GM12801 (cell line): ENCODE results near the gene PDZRN4.

Experiments used
- CTCF ChIP-seq: IDR thresholded peaks from one replicate; pipeline ENCODE4 v1.5.1; 2011; ENCODE audit warnings: control low read depth; ENCODE audit not compliant: insufficient read length; ENCODE audit errors: extremely low read depth

Gene PDZRN4

GRCh38 chr12:41289501-41289900 lies 101.4 kb downstream of the PDZRN4 start:
- TF ChIP-seq CTCF: no peak

- no peak for TF ChIP-seq CTCF
These were observed 104.9 kb downstream of the PDZRN4 start for GRCh38 chr12:41293011-41293410.

GRCh38 chr12:41293461-41293860 lies 105.3 kb downstream of the PDZRN4 start:
- no peak for TF ChIP-seq CTCF

GRCh38 chr12:41302979-41303403 lies 114.9 kb downstream of the PDZRN4 start:
- TF ChIP-seq CTCF: no peak

- TF ChIP-seq CTCF: no peak
These were observed 116.4 kb downstream of the PDZRN4 start for GRCh38 chr12:41304526-41304925.

GRCh38 chr12:41310367-41310766 lies 122.2 kb downstream of the PDZRN4 start:
- no peak for TF ChIP-seq CTCF

GRCh38 chr12:41311883-41312282 lies 123.8 kb downstream of the PDZRN4 start:
- TF ChIP-seq CTCF: no peak

- TF ChIP-seq CTCF: no peak
These were observed 137.2 kb downstream of the PDZRN4 start for GRCh38 chr12:41325336-41325735.
